Activated naive CD4-positive, alpha-beta T cell treated with anti-CD3 and anti-CD28 coated beads, Interleukin-2, amount 10 ng/mL, durations not matched to agents 7 days and 5 days (primary cell): ENCODE results near the gene GPR152.
"Not testable (repeated sequence)": the region's sequence is repeated elsewhere in the genome, so short reads cannot be mapped to it uniquely, and the experiment has no call there.

Experiments
- CTCF ChIA-PET: fragments of 350-600 bp; sonication (Branson Sonifier 250); formaldehyde crosslinking; loops from one replicate; lab custom pipeline; 2021; ENCODE audit warnings: antibody characterized with exemption; lab: Charles Lee
- DNase-seq: peaks from one replicate; pipeline ENCODE4 v3.0.0-alpha.2; 2020
- H3K27ac Mint-ChIP-seq: one replicate; pipeline ENCODE4 v1.8.0; 2021; ENCODE audit warnings: mild to moderate bottlenecking, moderate library complexity, mixed read lengths
- H3K27me3 Mint-ChIP-seq: one replicate; pipeline ENCODE4 v1.8.0; 2021; ENCODE audit warnings: mild to moderate bottlenecking, mixed read lengths
- H3K36me3 Mint-ChIP-seq: one replicate; pipeline ENCODE4 v1.8.0; 2021; ENCODE audit warnings: mixed read lengths
- H3K4me1 Mint-ChIP-seq: one replicate; pipeline ENCODE4 v1.8.0; 2021; ENCODE audit warnings: mixed read lengths
- H3K4me3 Mint-ChIP-seq: one replicate; pipeline ENCODE4 v1.8.0; 2021; ENCODE audit warnings: mild to moderate bottlenecking, moderate library complexity, mixed read lengths
- H3K9me3 Mint-ChIP-seq: one replicate; pipeline ENCODE4 v1.8.0; 2021; ENCODE audit warnings: mixed read lengths

The GPR152 gene

GRCh38 chr11:67465530-67465929, 13.0 kb upstream of the GPR152 start:
- H3K27me3 Mint-ChIP-seq, H3K36me3 Mint-ChIP-seq, H3K9me3 Mint-ChIP-seq, DNase-seq: not testable (repeated sequence)
- Mint-ChIP-seq H3K4me1 (peaks cover 46% of the 10 kb centered on the region), H3K27ac (peak overlapping the region; percentile 93), H3K4me3 (peak overlapping the region; percentile 80)
- CTCF ChIA-PET: interaction anchor here (0.7 kb wide), 1 partner anchor 28 kb away, joined by 3 read pairs; the partner anchor contains the start of gene PTPRCAP

- Mint-ChIP-seq H3K9me3 (no peaks in the 10 kb centered on the region), H3K4me3 (peak overlapping the region; percentile 80), H3K27me3 (peaks cover 9% of the 10 kb centered on the region), H3K36me3 (peaks cover 8% of the 10 kb centered on the region), H3K27ac (peak overlapping the region; percentile 93), H3K4me1 (peaks cover 48% of the 10 kb centered on the region)
- CTCF ChIA-PET: interaction anchor here (0.7 kb wide), 1 partner anchor 27 kb away, joined by 3 read pairs; the partner anchor contains the start of gene PTPRCAP
- no peak for DNase-seq
Measured at GRCh38 chr11:67465189-67465510, 12.6 kb upstream of the GPR152 start.

- H3K4me3 Mint-ChIP-seq: peak overlapping the region; percentile 80
- H3K4me1 Mint-ChIP-seq: peaks cover 49% of the 10 kb centered on the region
- peaks cover 8% of the 10 kb centered on the region for H3K36me3 Mint-ChIP-seq
- H3K9me3 Mint-ChIP-seq: no peaks in the 10 kb centered on the region
- CTCF ChIA-PET: interaction anchor here (0.7 kb wide), 1 partner anchor 27 kb away, joined by 3 read pairs; the partner anchor contains the start of gene PTPRCAP
- H3K27ac Mint-ChIP-seq: peak overlapping the region; percentile 93
- DNase-seq: peak; percentile 96
- peaks cover 13% of the 10 kb centered on the region for H3K27me3 Mint-ChIP-seq
Measured at GRCh38 chr11:67464411-67465188, 12.1 kb upstream of the GPR152 start.

- no peak for DNase-seq
- H3K36me3 Mint-ChIP-seq: peaks cover 8% of the 10 kb centered on the region
- H3K9me3 Mint-ChIP-seq: no peaks in the 10 kb centered on the region
- H3K27ac Mint-ChIP-seq: peak overlapping the region; percentile 93
- peak overlapping the region; percentile 80 for H3K4me3 Mint-ChIP-seq
- peaks cover 46% of the 10 kb centered on the region for H3K4me1 Mint-ChIP-seq
- CTCF ChIA-PET: interaction anchor here (0.6 kb wide), 1 partner anchor 107 kb away, joined by 3 read pairs; no protein-coding TSS in a partner anchor
- peaks cover 21% of the 10 kb centered on the region for H3K27me3 Mint-ChIP-seq
Measured at GRCh38 chr11:67463680-67464410, 11.3 kb upstream of the GPR152 start.

GRCh38 chr11:67463186-67463585, 10.7 kb upstream of the GPR152 start:
- no peak for DNase-seq
- peaks cover 42% of the 10 kb centered on the region for H3K4me1 Mint-ChIP-seq
- H3K27me3 Mint-ChIP-seq: peaks cover 27% of the 10 kb centered on the region
- CTCF ChIA-PET: interaction anchor here (0.6 kb wide), 1 partner anchor 106 kb away, joined by 3 read pairs; no protein-coding TSS in a partner anchor
- H3K4me3 Mint-ChIP-seq: no peak overlapping the region
- no peak overlapping the region for H3K27ac Mint-ChIP-seq
- H3K36me3 Mint-ChIP-seq: peaks cover 7% of the 10 kb centered on the region
- H3K9me3 Mint-ChIP-seq: no peaks in the 10 kb centered on the region

GRCh38 chr11:67458266-67458665, 5.7 kb upstream of the GPR152 start:
- CTCF ChIA-PET: interaction anchor here (1.2 kb wide), 1 partner anchor 19 kb away, joined by 3 read pairs; no protein-coding TSS in a partner anchor
- no peaks in the 10 kb centered on the region for H3K9me3 Mint-ChIP-seq

GRCh38 chr11:67457453-67457852, 4.9 kb upstream of the GPR152 start:
- no peak for DNase-seq
- peaks cover 55% of the 10 kb centered on the region for H3K27me3 Mint-ChIP-seq
- H3K9me3 Mint-ChIP-seq: no peaks in the 10 kb centered on the region
- no peak overlapping the region for H3K4me3 Mint-ChIP-seq
- no peaks in the 10 kb centered on the region for H3K36me3 Mint-ChIP-seq
- peaks cover 5% of the 10 kb centered on the region for H3K4me1 Mint-ChIP-seq
- CTCF ChIA-PET: no interaction called here
- no peak overlapping the region for H3K27ac Mint-ChIP-seq

More at GRCh38 chr11:67458266-67458665, 5.7 kb upstream of the GPR152 start:
- DNase-seq: no peak
- Mint-ChIP-seq H3K27me3 (peaks cover 55% of the 10 kb centered on the region), H3K27ac (no peak overlapping the region), H3K4me3 (no peak overlapping the region), H3K4me1 (peaks cover 6% of the 10 kb centered on the region), H3K36me3 (no peaks in the 10 kb centered on the region)

- no peak for DNase-seq
- H3K9me3 Mint-ChIP-seq: no peaks in the 10 kb centered on the region
- H3K4me1 Mint-ChIP-seq: peaks cover 5% of the 10 kb centered on the region
- H3K27me3 Mint-ChIP-seq: peaks cover 60% of the 10 kb centered on the region
- H3K27ac Mint-ChIP-seq: no peak overlapping the region
- H3K4me3 Mint-ChIP-seq: no peak overlapping the region
- CTCF ChIA-PET: interaction anchor here (1.0 kb wide), 1 partner anchor 12 kb away, joined by 4 read pairs; the partner anchor contains the start of gene TMEM134
- no peaks in the 10 kb centered on the region for H3K36me3 Mint-ChIP-seq
Measured at GRCh38 chr11:67456068-67456705, 3.7 kb upstream of the GPR152 start.

- CTCF ChIA-PET: no interaction called here
- peaks cover 62% of the 10 kb centered on the region for H3K27me3 Mint-ChIP-seq
- no peaks in the 10 kb centered on the region for H3K9me3 Mint-ChIP-seq
- DNase-seq: no peak
- no peak within 1 kb of the TSS for H3K27ac Mint-ChIP-seq
- no peak within 1 kb of the TSS for H3K4me3 Mint-ChIP-seq
- no peaks in the 10 kb centered on the region for H3K36me3 Mint-ChIP-seq
- peaks cover 3% of the 10 kb centered on the region for H3K4me1 Mint-ChIP-seq
Measured at GRCh38 chr11:67455054-67455453, 2.5 kb upstream of the GPR152 start, which contains the start of gene CABP4. CABP4 (plus strand) TSS chr11:67455354; CDS start chr11:67455424, 70 bp downstream.

GRCh38 chr11:67453816-67454732, 1.5 kb upstream of the GPR152 start:
- peaks cover 4% of the 10 kb centered on the region for H3K4me1 Mint-ChIP-seq
- H3K27me3 Mint-ChIP-seq: peaks cover 59% of the 10 kb centered on the region
- DNase-seq: no peak
- H3K27ac Mint-ChIP-seq: no peak overlapping the region
- H3K36me3 Mint-ChIP-seq: no peaks in the 10 kb centered on the region
- no peaks in the 10 kb centered on the region for H3K9me3 Mint-ChIP-seq
- CTCF ChIA-PET: no interaction called here
- H3K4me3 Mint-ChIP-seq: no peak overlapping the region

- no peak for DNase-seq
- peaks cover 26% of the 10 kb centered on the region for H3K4me1 Mint-ChIP-seq
- peaks cover 44% of the 10 kb centered on the region for H3K27me3 Mint-ChIP-seq
- no peak overlapping the region for H3K4me3 Mint-ChIP-seq
- no peak overlapping the region for H3K27ac Mint-ChIP-seq
- H3K36me3 Mint-ChIP-seq: peaks cover 2% of the 10 kb centered on the region
- CTCF ChIA-PET: no interaction called here
- no peaks in the 10 kb centered on the region for H3K9me3 Mint-ChIP-seq
Measured at GRCh38 chr11:67451658-67451976, 912 bp downstream of the GPR152 start.

GRCh38 chr11:67450796-67451657, 1.5 kb downstream of the GPR152 start:
- H3K4me3 Mint-ChIP-seq: no peak overlapping the region
- no peak overlapping the region for H3K27ac Mint-ChIP-seq
- no peaks in the 10 kb centered on the region for H3K9me3 Mint-ChIP-seq
- H3K4me1 Mint-ChIP-seq: peaks cover 32% of the 10 kb centered on the region
- H3K36me3 Mint-ChIP-seq: peaks cover 2% of the 10 kb centered on the region
- no peak for DNase-seq
- CTCF ChIA-PET: no interaction called here
- peaks cover 38% of the 10 kb centered on the region for H3K27me3 Mint-ChIP-seq
